Caki2 (cell line): Measurements from ENCODE around the gene ANO10. TPM values are rescaled to one million over a fixed set of nuclear protein-coding genes. Genes with fewer than 3 reads are reported as not detected.

Experiments
- DNase-seq: peaks from one replicate; pipeline ENCODE4 v3.0.0-alpha.2; 2015; ENCODE audit warnings: low read depth
- in situ Hi-C: cut with HindIII; loops from 2 replicates; pipeline ENCODE4 v1.10.0; 2016; ENCODE audit warnings: low sequenced_read_pairs, low pct_unique_long_range_greater_than_20kb, mixed read lengths
- total RNA-seq: library from RNA; depleted of rRNA; stranded (reverse); fragments of >200 nt; shearing (Covaris generic); gene quantifications from 2 replicates; pipeline ENCODE4 v1.2.3, GENCODE V29; 2014; ENCODE audit warnings: low replicate concordance

Gene ANO10
- total RNA-seq, 1 experiment from 2014 or later, result 14.9 TPM

DNA sequence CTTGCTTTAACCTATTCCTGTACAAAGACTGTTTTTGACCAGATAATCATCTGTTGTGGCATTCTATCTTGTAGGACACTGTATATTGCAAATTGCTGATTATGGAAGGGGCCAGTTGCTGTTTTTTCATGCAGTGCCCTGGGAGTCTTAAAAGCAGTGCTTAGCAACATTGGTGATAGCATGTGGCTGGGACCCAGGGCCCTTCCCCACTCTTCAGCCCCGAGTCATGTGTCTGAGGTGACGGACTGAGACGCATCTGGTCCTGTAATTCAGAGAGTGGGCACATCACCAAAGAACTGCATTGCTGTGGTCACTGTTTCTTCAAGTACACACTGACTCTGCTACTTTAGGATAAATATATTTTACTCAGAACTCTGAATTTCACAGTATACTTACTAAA, 272.1 kb downstream of the ANO10 start:
- in situ Hi-C loops, result no loop called here
- no peak for DNase-seq

DNA sequence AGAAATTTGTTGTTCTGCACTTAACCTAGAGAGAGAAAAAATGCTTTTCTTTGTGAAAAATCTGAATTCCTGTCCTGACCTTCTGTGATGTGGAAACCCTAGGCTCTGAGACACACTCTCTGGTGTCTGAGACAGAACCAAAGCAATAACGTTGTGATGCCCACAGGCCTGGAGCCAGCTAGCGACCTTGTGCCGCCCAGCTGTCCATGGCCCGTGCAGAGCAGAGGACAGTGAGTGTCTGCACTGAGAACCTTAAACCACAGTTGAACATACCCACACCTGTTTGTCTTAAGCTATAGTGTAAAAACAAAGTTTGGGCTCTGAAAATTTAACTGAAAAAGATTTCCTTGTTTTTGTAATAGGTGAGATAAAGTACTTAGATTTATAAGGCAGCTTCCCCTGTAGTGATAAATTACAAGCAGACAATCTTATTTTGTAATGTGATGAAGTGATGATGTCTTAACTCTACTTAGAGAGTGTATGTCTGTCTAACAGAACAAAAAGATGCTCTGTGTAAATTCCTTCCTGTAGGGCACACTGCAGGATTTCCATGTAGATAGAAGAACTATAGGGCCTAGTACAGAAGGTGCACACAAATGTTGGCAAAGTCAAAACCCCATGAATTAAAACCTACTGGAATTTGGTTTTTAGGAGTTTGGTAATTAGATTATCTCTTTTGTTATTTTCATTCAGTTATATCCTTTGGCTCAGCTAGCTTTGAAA, 272.8 kb downstream of the ANO10 start:
- in situ Hi-C loops, result no loop called here
- no peak for DNase-seq

DNA sequence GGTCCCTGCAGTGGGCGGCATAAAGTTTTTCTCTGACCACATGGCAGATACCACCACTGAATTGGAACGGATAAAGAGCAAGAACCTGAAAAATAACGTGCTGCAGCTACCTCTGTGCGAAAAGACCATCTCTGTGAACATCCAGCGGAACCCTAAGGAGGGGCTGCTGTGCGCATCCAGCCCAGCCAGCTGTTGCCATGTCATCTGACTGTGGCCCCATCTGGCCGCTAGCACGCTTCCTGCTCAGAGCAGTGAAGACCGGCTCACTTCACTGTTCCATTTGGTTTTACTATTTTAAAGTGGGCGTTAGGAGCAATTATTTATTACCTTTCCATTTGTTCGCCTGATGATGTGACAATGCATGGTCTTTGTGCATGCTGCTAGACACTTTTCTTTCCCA, 273.5 kb downstream of the ANO10 start:
- in situ Hi-C loops, result no loop called here
- DNase-seq, result no peak

DNA sequence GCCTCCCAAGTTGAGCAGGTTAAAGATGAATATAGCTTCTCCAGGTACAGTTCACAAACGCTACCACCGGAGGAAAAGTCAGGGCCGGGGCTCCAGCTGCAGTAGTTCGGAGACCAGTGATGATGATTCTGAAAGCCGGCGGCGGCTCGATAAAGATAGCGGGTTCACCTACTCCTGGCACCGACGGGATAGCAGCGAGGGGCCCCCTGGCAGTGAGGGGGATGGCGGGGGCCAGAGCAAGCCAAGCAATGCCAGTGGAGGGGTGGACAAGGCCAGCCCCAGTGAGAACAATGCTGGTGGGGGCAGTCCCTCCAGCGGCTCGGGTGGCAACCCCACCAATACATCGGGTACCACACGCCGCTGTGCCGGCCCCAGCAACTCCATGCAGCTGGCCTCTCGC, 274.0 kb downstream of the ANO10 start:
- DNase-seq, result no peak
- in situ Hi-C loops, result no loop called here

DNA sequence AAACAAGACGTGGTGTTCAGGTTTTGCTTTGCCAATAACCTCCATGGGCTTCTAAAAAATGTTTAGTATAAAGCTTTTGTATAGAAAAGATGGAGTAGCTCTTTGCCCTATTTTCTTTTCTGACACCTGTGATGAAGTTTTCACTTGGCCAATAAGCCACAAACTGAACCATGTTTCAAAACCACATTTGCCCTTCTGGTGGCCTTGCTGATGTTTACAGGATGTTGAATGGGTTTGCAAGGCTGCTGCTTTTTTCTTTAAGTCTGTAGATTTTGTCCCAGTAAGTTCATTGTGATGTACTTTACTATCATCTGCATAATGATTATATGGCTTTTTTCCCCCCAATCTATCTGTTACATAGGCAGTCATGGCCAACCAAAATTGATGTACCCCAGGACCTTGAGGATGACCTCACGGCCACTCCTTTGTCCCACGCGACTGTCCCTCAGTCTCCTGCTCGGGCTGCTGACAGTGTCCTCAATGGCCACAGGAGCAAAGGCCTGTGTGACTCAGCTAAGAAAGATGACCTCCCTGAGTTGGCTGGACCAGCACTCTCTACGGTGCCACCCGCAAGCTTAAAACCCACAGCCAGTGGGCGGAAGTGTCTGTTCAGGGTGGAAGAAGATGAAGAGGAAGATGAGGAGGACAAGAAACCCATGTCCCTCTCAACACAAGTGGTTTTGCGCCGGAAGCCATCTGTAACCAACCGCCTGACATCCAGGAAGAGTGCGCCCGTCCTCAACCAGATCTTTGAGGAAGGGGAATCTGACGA, 274.6 kb downstream of the ANO10 start:
- in situ Hi-C loops, result no loop called here
- DNase-seq, result no peak

DNA sequence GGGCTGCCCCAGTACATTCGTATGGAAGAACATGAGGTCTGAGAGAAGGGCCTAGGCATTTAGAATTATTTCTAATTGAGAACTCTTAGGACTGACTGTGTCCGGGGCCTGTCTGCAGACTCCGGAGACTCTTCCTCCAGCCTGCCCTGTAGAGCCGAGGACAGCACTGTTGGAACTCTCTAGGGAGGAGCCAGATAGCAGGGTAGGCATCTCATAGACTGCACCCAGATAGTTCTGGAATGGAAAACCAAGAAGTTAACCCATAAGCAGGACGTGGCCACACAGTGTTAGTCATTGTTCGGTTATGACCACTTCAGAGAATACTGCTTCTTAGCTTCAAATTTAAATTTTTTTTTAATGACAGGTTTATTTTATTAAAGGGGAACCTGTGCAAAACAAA, 275.9 kb downstream of the ANO10 start:
- DNase-seq, result no peak
- in situ Hi-C loops, result no loop called here

DNA sequence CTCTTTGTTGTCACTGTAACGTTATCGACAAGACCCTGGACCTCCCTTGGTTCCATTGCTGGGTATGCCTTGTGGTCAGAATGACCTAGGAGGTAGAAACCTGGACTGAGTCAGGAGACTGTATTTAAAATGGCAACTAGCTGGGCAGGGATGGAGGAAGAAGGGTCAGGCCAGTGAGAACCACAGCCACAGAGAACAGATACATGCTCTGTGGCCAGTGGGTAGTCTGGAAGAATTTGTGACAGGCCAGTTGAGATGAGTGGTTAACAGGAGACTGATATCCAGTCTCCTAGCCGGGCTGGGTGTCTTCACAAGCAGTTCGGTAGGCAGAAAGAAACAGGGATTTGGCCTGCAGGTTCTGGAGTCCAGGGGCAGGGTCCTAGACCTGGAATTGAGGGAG, 276.6 kb downstream of the ANO10 start:
- in situ Hi-C loops, result no loop called here
- no peak for DNase-seq

DNA sequence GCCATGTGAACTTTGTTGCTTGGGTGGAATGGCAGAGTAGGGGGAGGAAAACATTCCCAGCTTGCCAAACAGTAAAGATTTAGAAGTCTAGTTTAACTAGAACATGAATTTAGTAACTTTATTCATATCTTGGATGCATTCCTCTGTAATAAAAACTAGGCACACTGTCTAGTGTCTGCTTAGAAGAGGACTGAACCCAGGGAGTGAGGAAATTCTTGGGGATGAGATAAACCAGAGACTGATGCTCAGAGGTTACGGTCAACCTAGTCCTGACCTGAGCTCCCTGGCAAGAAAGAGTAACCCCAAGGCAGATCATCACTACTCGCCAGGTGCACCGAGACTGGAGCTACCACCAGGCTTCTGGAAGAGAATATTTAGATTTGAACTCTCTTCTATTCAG, 277.3 kb downstream of the ANO10 start:
- in situ Hi-C loops, result no loop called here
- no peak for DNase-seq

DNA sequence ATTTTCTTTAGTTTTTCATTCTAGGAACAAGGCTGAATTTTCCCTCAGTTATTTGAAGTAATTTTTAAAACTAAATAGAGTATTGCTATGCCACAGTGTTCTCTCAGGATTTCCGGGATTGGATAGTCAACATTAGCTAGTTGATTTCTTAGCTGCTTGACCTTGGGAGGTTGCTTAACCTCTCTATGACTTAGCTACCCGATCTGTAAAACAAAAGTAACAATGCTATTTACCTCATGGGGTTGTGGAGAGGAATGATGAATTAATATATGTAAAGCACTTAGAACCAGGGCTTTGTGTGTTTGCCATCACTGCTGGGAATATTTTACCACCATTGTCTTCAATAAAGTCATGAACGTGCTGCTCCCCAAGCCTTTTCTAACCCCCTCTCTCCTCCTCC, 278.0 kb downstream of the ANO10 start:
- DNase-seq, result no peak
- in situ Hi-C loops, result no loop called here

DNA sequence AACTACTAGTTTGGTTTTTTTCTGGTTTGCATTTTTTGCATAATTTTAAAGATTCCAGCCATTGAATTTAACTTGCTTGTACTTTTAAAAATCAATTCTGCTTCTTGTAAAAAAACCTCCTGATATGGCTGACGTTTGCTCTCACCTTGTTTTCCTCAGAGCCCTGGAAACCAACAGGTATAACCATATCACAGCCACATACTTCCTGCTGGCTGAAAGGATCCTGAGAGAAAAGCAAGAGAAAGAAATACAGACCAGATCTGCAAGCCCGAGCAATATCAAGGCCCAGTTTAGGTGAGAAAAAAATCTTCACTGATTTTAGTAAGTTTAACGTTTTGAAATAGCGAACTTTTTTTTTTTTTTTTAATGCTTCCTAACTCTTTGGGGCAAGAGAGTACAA, 278.6 kb downstream of the ANO10 start:
- in situ Hi-C loops, result no loop called here
- no peak for DNase-seq

DNA sequence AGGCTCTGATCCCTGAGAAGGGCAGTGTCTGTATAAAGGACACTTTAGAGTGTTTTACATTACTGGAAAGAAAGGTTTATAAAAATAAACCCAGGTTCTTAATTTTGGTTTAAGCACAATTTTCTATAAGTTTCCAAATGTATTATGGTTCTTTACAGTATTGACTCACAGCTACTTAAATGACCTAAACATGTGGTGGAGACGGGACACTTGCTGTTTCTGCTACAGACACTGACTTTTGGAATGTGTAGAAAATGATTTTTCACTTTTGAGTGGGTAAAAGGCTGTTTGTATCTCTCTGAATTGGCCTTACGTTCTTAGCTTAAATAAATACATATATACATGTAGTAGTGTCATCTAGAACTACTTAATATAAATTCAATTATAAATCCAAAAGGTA, 280.0 kb downstream of the ANO10 start:
- in situ Hi-C loops, result no loop called here
- DNase-seq, result no peak

DNA sequence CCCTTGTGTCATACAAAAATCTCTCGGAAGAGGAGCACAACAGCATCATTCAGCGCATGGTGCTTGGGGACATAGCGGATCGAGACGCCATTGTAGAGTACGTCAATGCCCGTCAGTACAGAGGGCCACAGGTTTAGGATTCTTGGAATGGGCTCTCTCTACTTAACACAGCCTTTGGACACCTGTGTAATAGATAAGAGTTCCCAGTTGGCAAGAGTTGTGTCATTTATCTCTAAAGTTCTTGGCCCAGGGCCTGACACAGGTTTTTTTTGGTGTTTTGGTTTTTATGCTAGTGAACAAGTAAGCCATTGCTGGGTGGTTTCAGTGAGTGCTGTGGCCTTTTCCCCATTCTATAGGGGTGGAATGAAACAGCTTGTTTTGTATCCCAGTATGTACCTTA, 281.4 kb downstream of the ANO10 start:
- in situ Hi-C loops, result no loop called here
- DNase-seq, result no peak

DNA sequence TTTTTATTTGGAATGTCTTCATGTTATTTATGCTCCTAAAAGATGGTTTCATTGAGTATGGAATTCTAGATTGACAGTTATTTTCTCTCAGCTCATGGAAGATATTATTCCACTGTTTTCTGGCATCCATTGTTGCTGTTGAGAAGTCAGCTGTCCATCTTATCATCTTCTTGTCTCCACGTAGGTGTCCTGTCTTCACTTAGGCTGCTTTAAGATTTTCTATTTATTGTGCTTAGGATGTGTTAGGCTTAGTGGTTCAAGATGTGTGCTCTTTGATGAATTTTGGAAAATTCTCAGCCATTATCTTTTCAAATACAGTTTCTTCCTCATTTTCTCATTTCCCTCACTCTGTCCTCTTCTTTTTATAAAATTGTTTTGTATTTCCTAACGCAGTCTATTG, 283.5 kb downstream of the ANO10 start:
- DNase-seq, result no peak

DNA sequence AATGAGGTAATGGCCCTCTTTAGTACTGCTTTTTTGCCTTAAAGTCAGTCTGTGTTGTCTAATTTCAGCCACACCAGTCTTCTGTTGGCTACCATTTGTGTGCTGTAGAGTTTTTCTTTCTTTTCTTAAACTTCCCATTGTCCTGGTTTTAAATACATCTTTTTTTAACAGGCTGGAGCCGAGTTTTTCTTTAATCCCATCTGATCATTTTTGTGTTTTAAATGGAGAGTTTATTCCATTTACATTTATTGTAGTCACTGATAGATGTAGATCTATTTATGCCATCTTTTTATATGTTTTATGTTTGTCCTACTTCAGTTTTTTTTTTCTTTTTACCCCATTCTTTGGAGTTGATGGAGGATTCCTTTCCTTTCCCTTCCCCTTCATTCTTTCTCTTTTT, 286.0 kb downstream of the ANO10 start:
- in situ Hi-C loops, result no loop called here
- DNase-seq, result no peak

More for the DNA sequence above, 283.5 kb downstream of the ANO10 start:
- in situ Hi-C loops, result no loop called here

DNA sequence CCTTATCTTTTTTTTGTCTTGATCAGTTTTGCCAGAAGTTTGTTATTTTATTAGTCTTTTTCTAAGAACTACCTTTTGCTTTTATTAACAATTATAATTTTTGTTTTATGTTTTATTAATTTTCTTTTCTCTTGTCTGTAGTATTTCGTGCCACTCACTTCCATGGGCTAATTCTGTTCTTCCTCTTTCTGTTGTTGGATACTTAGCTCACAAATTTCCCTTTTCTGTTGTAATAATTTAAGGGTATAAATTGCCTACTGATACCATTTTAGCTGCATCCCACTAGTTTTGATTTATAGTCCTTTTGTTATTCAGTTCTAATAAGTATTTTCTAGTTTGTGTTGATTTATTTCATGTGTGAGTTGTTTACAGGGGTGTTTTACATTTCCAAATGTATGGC, 286.8 kb downstream of the ANO10 start:
- no peak for DNase-seq
- in situ Hi-C loops, result no loop called here

DNA sequence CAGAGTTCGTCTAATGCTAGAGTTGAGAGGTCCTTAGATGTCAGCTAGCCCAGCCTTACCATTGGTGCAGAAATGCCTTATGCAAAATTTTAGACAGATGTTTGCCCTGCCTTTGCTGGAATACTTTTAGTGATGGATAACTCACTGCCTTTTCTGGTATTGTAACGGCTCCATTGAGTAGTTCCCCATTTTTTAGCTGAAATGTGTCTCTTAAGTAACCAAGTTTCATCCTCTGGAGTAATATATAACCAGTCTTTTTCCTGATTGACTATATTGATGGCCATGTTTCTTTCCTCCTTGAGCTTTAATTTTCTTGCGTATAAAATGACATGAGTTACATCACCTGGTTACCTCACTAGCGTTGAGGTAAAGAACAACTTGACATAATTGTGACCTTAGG, 290.4 kb downstream of the ANO10 start:
- in situ Hi-C loops, result no loop called here
- no peak for DNase-seq

DNA sequence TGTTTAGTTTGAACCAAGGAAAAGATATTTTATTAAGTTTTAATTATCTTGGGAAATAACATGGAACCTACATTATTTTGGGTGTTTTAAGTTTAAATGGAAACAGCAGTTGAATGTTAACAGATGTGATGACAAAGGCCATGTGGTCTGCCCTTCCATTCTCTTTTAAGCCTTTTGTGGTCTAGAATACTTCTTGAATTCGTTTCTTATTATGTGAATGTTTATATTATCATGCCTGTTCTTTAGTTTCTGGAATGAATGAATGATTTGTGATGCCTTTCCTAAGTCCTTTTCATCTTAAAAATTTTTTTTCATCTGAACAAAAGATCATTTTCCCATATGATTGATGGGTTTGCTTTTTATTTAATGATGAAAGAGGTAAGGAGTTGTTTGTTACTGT, 290.8 kb downstream of the ANO10 start:
- in situ Hi-C loops, result no loop called here
- DNase-seq, result no peak

DNA sequence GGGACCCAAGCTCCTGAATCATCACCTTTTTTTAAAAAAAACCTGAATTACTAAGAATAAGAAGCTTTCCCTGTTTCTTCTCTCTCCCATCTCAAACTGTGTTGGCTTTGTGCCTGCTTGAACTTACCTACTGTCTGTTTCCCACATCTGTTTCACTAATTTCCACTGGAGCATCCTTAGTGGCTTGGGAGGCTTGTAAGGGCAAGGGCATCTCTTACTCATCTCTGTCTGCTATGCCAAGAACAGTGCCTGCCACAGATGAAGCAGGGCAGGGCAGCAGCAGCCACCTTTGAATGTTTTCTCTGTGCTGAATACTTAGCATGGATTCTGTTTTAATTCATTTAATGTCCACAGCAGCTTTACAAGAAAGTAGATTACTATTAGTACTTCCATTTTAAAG, 293.2 kb downstream of the ANO10 start:
- no peak for DNase-seq
- in situ Hi-C loops, result no loop called here

DNA sequence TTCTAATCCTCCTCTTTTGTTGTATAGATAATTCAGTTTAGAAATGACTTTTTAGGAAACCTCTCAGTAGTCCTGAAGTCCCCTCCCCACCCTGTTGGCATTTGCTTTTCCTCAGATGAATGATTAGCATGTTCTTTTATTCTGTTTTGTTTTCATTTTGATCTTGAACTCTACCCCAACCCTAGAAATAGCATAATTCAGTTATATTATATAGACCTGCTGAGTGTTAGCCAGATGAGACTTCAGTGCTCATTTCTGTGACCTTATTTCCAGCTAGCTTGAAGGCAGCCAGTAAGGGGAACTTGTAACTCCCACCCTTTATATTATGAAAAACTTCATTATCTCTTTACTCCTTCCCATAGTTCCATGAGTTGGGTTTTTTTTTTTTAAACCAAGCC, 294.2 kb downstream of the ANO10 start:
- in situ Hi-C loops, result no loop called here
- no peak for DNase-seq
